Sigmoid colon (tissue), 7 donors: ENCODE data around the gene CTXN1. TPM values are rescaled to one million over a fixed set of nuclear protein-coding genes. Genes with fewer than 3 reads are reported as not detected.

Source experiments
- polyA plus RNA-seq, 3 donors: library from polyadenylated mRNA; stranded (reverse); fragments of 200-250 nt; gene quantifications; one replicate each; pipeline ENCODE4 v1.2.3, GENCODE V29; 2013
- total RNA-seq, 4 donors: library from RNA; depleted of rRNA; stranded (reverse); fragments of >200 nt; gene quantifications; one replicate each; pipeline ENCODE4 v1.1.0, GENCODE V29; 2016
- donor health status: healthy with polysubstance abuse.
- donor health status: Bipolar disorder and iron deficiency.
- donor health status: healthy.

The CTXN1 gene
- total and polyA plus RNA-seq, 7 donors, result 0.60 to 92.2 (median 25.3) TPM

Other genes with a start within 250 kb of the CTXN1 start
- under 1 TPM in 3 of 4 donors, not detected in 1; 0.36 to 0.49 (median 0.41) TPM for gene MCEMP1, start 249.0 kb downstream of the CTXN1 start, total RNA-seq
- gene MCEMP1, start 249.0 kb downstream of the CTXN1 start, polyA plus RNA-seq, result 1 to 10 TPM in 2 of 3 donors, under 1 TPM in 1; 0.51 to 2.8 (median 1.8) TPM
- gene TRAPPC5, start 245.3 kb downstream of the CTXN1 start, total RNA-seq, result 10 to 100 TPM; 32.8 to 89.6 (median 50.5) TPM
- 10 to 100 TPM; 55.3 to 75.5 (median 55.9) TPM for gene TRAPPC5, start 245.3 kb downstream of the CTXN1 start, polyA plus RNA-seq
- gene FCER2, start 224.0 kb downstream of the CTXN1 start, total RNA-seq, result 1 to 10 TPM in 1 of 4 donors, under 1 TPM in 3; 0.27 to 2.5 (median 0.61) TPM
- 10 to 100 TPM in 1 of 3 donors, under 1 TPM in 1, not detected in 1; 0.46 to 14.7 TPM for gene FCER2, start 224.0 kb downstream of the CTXN1 start, polyA plus RNA-seq
- 1 to 10 TPM; 1.4 to 3.6 (median 3.1) TPM for gene CLEC4G, start 194.0 kb downstream of the CTXN1 start, total RNA-seq
- gene CLEC4G, start 194.0 kb downstream of the CTXN1 start, polyA plus RNA-seq, result under 1 TPM in 2 of 3 donors, not detected in 1; 0.45 to 0.46 TPM
- 1 to 10 TPM; 1.4 to 6.4 (median 5.6) TPM for gene CD209, start 178.6 kb downstream of the CTXN1 start, total RNA-seq
- 10 to 100 TPM in 1 of 3 donors, 1 to 10 TPM in 2; 2.9 to 12.3 (median 3.6) TPM for gene CD209, start 178.6 kb downstream of the CTXN1 start, polyA plus RNA-seq
- gene CLEC4M, start 162.9 kb downstream of the CTXN1 start, total RNA-seq, result 1 to 10 TPM in 1 of 4 donors, not detected in 3; 1.4 TPM
- under 1 TPM in 2 of 3 donors, not detected in 1; under 0.01 to 0.82 TPM for gene CLEC4M, start 162.9 kb downstream of the CTXN1 start, polyA plus RNA-seq
- gene EVI5L, start 95.9 kb downstream of the CTXN1 start, total RNA-seq, result 10 to 100 TPM in 3 of 4 donors, 1 to 10 TPM in 1; 8.4 to 18.6 (median 12.5) TPM
- 10 to 100 TPM in 1 of 3 donors, 1 to 10 TPM in 2; 5.3 to 11.4 (median 6.0) TPM for gene EVI5L, start 95.9 kb downstream of the CTXN1 start, polyA plus RNA-seq
- not detected for gene PRR36, start 51.7 kb downstream of the CTXN1 start, total RNA-seq
- gene PRR36, start 51.7 kb downstream of the CTXN1 start, polyA plus RNA-seq, result under 1 TPM in 2 of 3 donors, not detected in 1; under 0.01 to 0.23 TPM
- not detected for gene LRRC8E, start 37.6 kb downstream of the CTXN1 start, total RNA-seq
- gene LRRC8E, start 37.6 kb downstream of the CTXN1 start, polyA plus RNA-seq, result 1 to 10 TPM in 2 of 3 donors, under 1 TPM in 1; 0.23 to 1.2 (median 1.2) TPM
- gene MAP2K7, start 22.3 kb downstream of the CTXN1 start, total RNA-seq, result 10 to 100 TPM; 12.5 to 20.2 (median 17.4) TPM
- gene MAP2K7, start 22.3 kb downstream of the CTXN1 start, polyA plus RNA-seq, result 10 to 100 TPM; 15.6 to 27.8 (median 15.7) TPM
- 1 to 10 TPM in 1 of 4 donors, not detected in 3; 1.8 TPM for gene TGFBR3L, start 11.3 kb downstream of the CTXN1 start, total RNA-seq
- not detected for gene TGFBR3L, start 11.3 kb downstream of the CTXN1 start, polyA plus RNA-seq
- 10 to 100 TPM; 20.3 to 31.2 (median 27.8) TPM for gene SNAPC2, start 5.8 kb downstream of the CTXN1 start, total RNA-seq
- gene SNAPC2, start 5.8 kb downstream of the CTXN1 start, polyA plus RNA-seq, result 10 to 100 TPM; 11.6 to 19.5 (median 16.8) TPM
- 10 to 100 TPM; 51.7 to 80.1 (median 78.6) TPM for gene TIMM44, start 17.5 kb upstream of the CTXN1 start, total RNA-seq
- 10 to 100 TPM; 33.0 to 72.4 (median 38.8) TPM for gene TIMM44, start 17.5 kb upstream of the CTXN1 start, polyA plus RNA-seq
- gene ELAVL1, start 79.5 kb upstream of the CTXN1 start, total RNA-seq, result 10 to 100 TPM; 15.8 to 20.3 (median 17.1) TPM
- gene ELAVL1, start 79.5 kb upstream of the CTXN1 start, polyA plus RNA-seq, result 10 to 100 TPM; 21.6 to 31.0 (median 22.4) TPM
- gene CCL25, start 126.6 kb upstream of the CTXN1 start, total RNA-seq, result not detected
- under 1 TPM in 1 of 3 donors, not detected in 2; 0.17 TPM for gene CCL25, start 126.6 kb upstream of the CTXN1 start, polyA plus RNA-seq
- not detected for gene FBN3, start 223.5 kb upstream of the CTXN1 start, total RNA-seq
- under 1 TPM in 1 of 3 donors, not detected in 2; 0.06 TPM for gene FBN3, start 223.5 kb upstream of the CTXN1 start, polyA plus RNA-seq